HCT116 (cell line): ENCODE data around the gene EHD3. TPM values are rescaled to one million over a fixed set of nuclear protein-coding genes. Genes with fewer than 3 reads are reported as not detected.

Experiments
- ATAC-seq: fragments of 200-7000 bp; cut with Tn5 transposase; 2 replicates; pipeline ENCODE4 v1.9.1; 2020; ENCODE audit warnings: mild to moderate bottlenecking, moderate library complexity
- BruUV-seq: library from RNA; stranded (reverse); fragments of 400-500 nt; replicated peaks from 2 replicates; lab custom pipeline; 2021; lab: Mats Ljungman, UMichigan
- CTCF ChIA-PET: fragments of 300-600 bp; sonication (Branson Sonifier 250); formaldehyde crosslinking; loops from one replicate; lab custom pipeline; 2021; ENCODE audit warnings: antibody characterized with exemption; lab: Charles Lee
- POLR2A ChIA-PET: fragments of 300-600, 350-600 bp; sonication (Branson Sonifier 250); formaldehyde crosslinking; loops from one replicate; lab custom pipeline; 2021; ENCODE audit warnings: antibody characterized with exemption; lab: Charles Lee
- RAD21 ChIA-PET, 2 experiments: fragments of 300-600 bp; sonication (Branson Sonifier 250); formaldehyde crosslinking; loops; one replicate each; lab custom pipeline; 2023; ENCODE audit warnings: low total read pairs in 2 of 2; ENCODE audit not compliant: uncharacterized antibody in 2 of 2, unreplicated experiment in 2 of 2, low non-redundant PET in 1 of 2; lab: Charles Lee
- DNase-seq: peaks from one replicate; pipeline ENCODE4 v3.0.0-alpha.2; 2010; ENCODE audit warnings: low read depth, low spot score
- H2AFZ ChIP-seq: fragments of 200-600 bp; shearing (Covaris generic), sonication (generic); 2 replicates; pipeline ENCODE4 v1.6.1; 2017; ENCODE audit warnings: low read depth, mixed run types, mixed read lengths, antibody characterized with exemption, low read length; ENCODE audit not compliant: poor library complexity, severe bottlenecking
- H3K27ac ChIP-seq: 2 replicates; pipeline ENCODE4 v1.5.1; 2012; ENCODE audit warnings: low read depth, low read length
- H3K27me3 ChIP-seq: fragments of 200-600 bp; sonication (generic); 2 replicates; pipeline ENCODE4 v1.6.1; 2016; ENCODE audit warnings: mixed run types, low read length, mixed read lengths; ENCODE audit not compliant: insufficient read depth
- H3K36me3 ChIP-seq, 2 experiments: fragments of 200-500 bp in 1 of 2; fragments of 200-600 bp in 1 of 2; sonication (Bioruptor generic) in 1 of 2; sonication (generic) in 1 of 2; 2 replicates each; pipeline versions ENCODE4 v1.5.1 to v1.6.1; 2014 to 2016; ENCODE audit warnings: low read length in 2 of 2, inconsistent platforms in 1 of 2, mixed read lengths in 1 of 2, mixed run types in 1 of 2; ENCODE audit not compliant: insufficient read depth in 2 of 2, control insufficient read depth in 1 of 2
- H3K4me1 ChIP-seq, 2 experiments: fragments of 200-600 bp in 1 of 2; sonication (generic) in 1 of 2; 2 replicates each; pipeline versions ENCODE4 v1.5.1 to v1.6.1; 2012 to 2017; ENCODE audit warnings: low read length in 2 of 2, inconsistent platforms in 1 of 2, mild to moderate bottlenecking in 1 of 2, mixed read lengths in 1 of 2, mixed run types in 1 of 2, moderate library complexity in 1 of 2; ENCODE audit not compliant: insufficient read depth in 2 of 2, control insufficient read depth in 1 of 2
- H3K4me2 ChIP-seq: fragments of 200-600 bp; sonication (generic); 2 replicates; pipeline ENCODE4 v1.6.1; 2017; ENCODE audit warnings: mixed run types, low read length, mixed read lengths
- H3K4me3 ChIP-seq, 2 experiments: fragments of 200-600 bp in 1 of 2; sonication (generic) in 1 of 2; replicated peaks in 1 of 2; 2 replicates each; pipeline ENCODE4 v1.5.1; 2011 to 2016; ENCODE audit warnings: low read length in 2 of 2, control low read depth in 1 of 2, low read depth in 1 of 2, mild to moderate bottlenecking in 1 of 2, mixed read lengths in 1 of 2, mixed run types in 1 of 2
- H3K79me2 ChIP-seq: fragments of 200-600 bp; sonication (generic); 2 replicates; pipeline ENCODE4 v1.6.1; 2017; ENCODE audit warnings: mild to moderate bottlenecking, mixed run types, low read length, moderate library complexity, mixed read lengths; ENCODE audit not compliant: insufficient read depth
- H3K9ac ChIP-seq: fragments of 200-600 bp; sonication (generic); 2 replicates; pipeline ENCODE4 v1.6.1; 2016; ENCODE audit warnings: low read length, mixed read lengths
- H3K9me2 ChIP-seq: fragments of 200-600 bp; sonication (generic), shearing (Covaris generic); 2 replicates; pipeline ENCODE4 v1.6.1; 2017; ENCODE audit warnings: mixed run types, mild to moderate bottlenecking, moderate library complexity; ENCODE audit not compliant: insufficient read depth
- H3K9me3 ChIP-seq, 2 experiments: fragments of 200-500 bp in 1 of 2; fragments of 200-600 bp in 1 of 2; sonication (Bioruptor generic) in 1 of 2; sonication (generic) in 1 of 2; 2 replicates each; pipeline ENCODE4 v1.6.1; 2014 to 2017; ENCODE audit warnings: low read length in 2 of 2, mixed read lengths in 2 of 2, inconsistent platforms in 1 of 2, low read depth in 1 of 2, mild to moderate bottlenecking in 1 of 2, mixed run types in 1 of 2, moderate library complexity in 1 of 2; ENCODE audit not compliant: control insufficient read depth in 1 of 2, insufficient read depth in 1 of 2
- H4K20me1 ChIP-seq: fragments of 200-600 bp; sonication (generic), shearing (Covaris generic); 2 replicates; pipeline ENCODE4 v1.6.1; 2017; ENCODE audit warnings: mixed run types, mild to moderate bottlenecking, moderate library complexity; ENCODE audit not compliant: insufficient read depth
- CEBPB ChIP-seq: IDR thresholded peaks from 2 replicates; pipeline ENCODE4 v1.6.1; 2012; ENCODE audit warnings: low read depth
- EZH2 ChIP-seq: fragments of 200-600 bp; sonication (generic); IDR thresholded peaks from 2 replicates; pipeline ENCODE4 v1.6.1; 2017; ENCODE audit warnings: antibody characterized with exemption, mixed run types
- EZH2phosphoT487 ChIP-seq: fragments of 200-600 bp; IDR thresholded peaks from 2 replicates; pipeline ENCODE4 v1.6.1; 2018; ENCODE audit warnings: antibody characterized with exemption, borderline replicate concordance
- FOSL1 ChIP-seq: IDR thresholded peaks from 2 replicates; pipeline ENCODE4 v1.6.1; 2012; ENCODE audit warnings: low read depth
- POLR2A ChIP-seq: IDR thresholded peaks from 2 replicates; pipeline ENCODE4 v1.7.0; 2011; ENCODE audit warnings: borderline replicate concordance; ENCODE audit not compliant: insufficient read depth, insufficient read length; ENCODE audit errors: extremely low read depth
- RAD21 ChIP-seq: IDR thresholded peaks from 2 replicates; pipeline ENCODE4 v1.6.1; 2012; ENCODE audit warnings: low read depth, mild to moderate bottlenecking
- SIN3A ChIP-seq: IDR thresholded peaks from 2 replicates; pipeline ENCODE4 v1.6.1; 2012; ENCODE audit warnings: low read depth
- SP1 ChIP-seq: IDR thresholded peaks from 2 replicates; pipeline ENCODE4 v1.6.1; 2012; ENCODE audit warnings: low read depth
- SRF ChIP-seq: IDR thresholded peaks from 2 replicates; pipeline ENCODE4 v1.6.1; 2012; ENCODE audit warnings: low read depth
- TCF7L2 ChIP-seq: IDR thresholded peaks from 2 replicates; pipeline ENCODE4 v1.7.0; 2011; ENCODE audit warnings: borderline replicate concordance, inconsistent platforms; ENCODE audit not compliant: insufficient read depth, insufficient read length; ENCODE audit errors: extremely low read depth
- YY1 ChIP-seq: IDR thresholded peaks from 2 replicates; pipeline ENCODE4 v1.6.1; 2011; ENCODE audit warnings: low read length, low read depth, moderate library complexity, mild to moderate bottlenecking; ENCODE audit not compliant: insufficient replicate concordance; ENCODE audit errors: extremely low read depth
- ZFX ChIP-seq: fragments of 450-650 bp; IDR thresholded peaks from 2 replicates; pipeline ENCODE4 v1.6.1; 2017
- ZNF274 ChIP-seq: fragments of 200-500 bp; sonication (Bioruptor generic); IDR thresholded peaks from 2 replicates; pipeline ENCODE4 v1.6.1; 2014; ENCODE audit warnings: mild to moderate bottlenecking, low read depth, low read length, inconsistent platforms
- intact Hi-C: fragments of 100-400 bp; cut with micrococcal nuclease; formaldehyde crosslinking; loops from 2 replicates; pipeline ENCODE4 v1.10.0; 2022
- total RNA-seq: library from RNA; stranded (reverse); gene quantifications from one replicate; pipeline ENCODE4 v1.2.1, GENCODE V29; 2021; ENCODE audit not compliant: unreplicated experiment
- TF ChIP-seq, protein P1 (sequence below), 3 experiments: fragments of 200-600 bp in 1 of 3; sonication (generic) in 1 of 3; IDR thresholded peaks in 2 of 3; conservative IDR thresholded peaks in 1 of 3; 2 replicates each; pipeline ENCODE4 v1.5.1; 2012 to 2017; ENCODE audit warnings: low read depth in 2 of 3, low read length in 2 of 3, antibody characterized with exemption in 1 of 3, borderline replicate concordance in 1 of 3, control low read depth in 1 of 3, mild to moderate bottlenecking in 1 of 3, mixed read lengths in 1 of 3, mixed run types in 1 of 3, moderate library complexity in 1 of 3; ENCODE audit not compliant: insufficient read depth in 1 of 3
- TF ChIP-seq, protein P2 (sequence below): IDR thresholded peaks from 2 replicates; pipeline ENCODE4 v1.6.1; 2012; ENCODE audit warnings: low read depth
- TF ChIP-seq, protein P3 (sequence below): IDR thresholded peaks from 2 replicates; pipeline ENCODE4 v1.6.1; 2012
- TF ChIP-seq, protein P4 (sequence below): IDR thresholded peaks from 2 replicates; pipeline ENCODE4 v1.6.1; 2012

Gene EHD3
- total RNA-seq, 1 experiment from 2014 or later = not detected

DNA sequence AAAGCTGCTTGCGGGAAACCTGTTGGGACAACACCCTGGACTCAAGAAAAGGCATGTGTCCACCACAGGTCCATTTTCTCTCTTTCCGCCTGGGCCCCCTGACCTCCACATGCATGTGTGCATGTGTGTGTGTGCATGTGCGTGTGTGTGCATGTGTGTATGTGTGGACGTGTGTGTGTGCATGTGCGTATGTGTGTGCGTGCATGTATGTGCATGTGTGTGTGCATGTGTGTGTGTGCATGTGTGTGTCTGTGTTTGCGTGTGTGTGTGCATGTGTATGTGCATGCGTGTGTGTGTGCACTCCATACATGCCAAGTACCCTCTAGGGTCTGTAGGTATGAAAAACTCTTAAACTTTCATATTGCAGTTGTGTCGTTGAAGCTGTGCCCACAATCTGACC, 33.0 kb upstream of the EHD3 start:
- POLR2A ChIA-PET = no interaction called here
- Histone ChIP-seq H3K79me2 (no peaks in the 10 kb centered on the region), H3K4me2 (no peak overlapping the region), H3K36me3 (no peaks in the 10 kb centered on the region), H3K9me2 (no peaks in the 10 kb centered on the region), H2AFZ (no peak overlapping the region), H3K4me1 (no peaks in the 10 kb centered on the region), H3K9ac (no peak overlapping the region), H4K20me1 (no peaks in the 10 kb centered on the region), H3K27ac (no peak overlapping the region), H3K27me3 (peaks cover 19% of the 10 kb centered on the region; the same call in 1 of the 2 replicates), H3K4me3 (no peak overlapping the region), H3K9me3 (no peaks in the 10 kb centered on the region)
- CTCF ChIA-PET = no interaction called here
- ATAC-seq (no peak), DNase-seq (no peak)
- TF ChIP-seq FOSL1 (no peak), SRF (no peak), SP1 (no peak), POLR2A (no peak), EZH2 (no peak), ZNF274 (no peak), ZFX (no peak), SIN3A (no peak), YY1 (no peak), TCF7L2 (no peak), RAD21 (no peak), EZH2phosphoT487 (no peak), CEBPB (no peak)
- TF ChIP-seq, protein P1, sequence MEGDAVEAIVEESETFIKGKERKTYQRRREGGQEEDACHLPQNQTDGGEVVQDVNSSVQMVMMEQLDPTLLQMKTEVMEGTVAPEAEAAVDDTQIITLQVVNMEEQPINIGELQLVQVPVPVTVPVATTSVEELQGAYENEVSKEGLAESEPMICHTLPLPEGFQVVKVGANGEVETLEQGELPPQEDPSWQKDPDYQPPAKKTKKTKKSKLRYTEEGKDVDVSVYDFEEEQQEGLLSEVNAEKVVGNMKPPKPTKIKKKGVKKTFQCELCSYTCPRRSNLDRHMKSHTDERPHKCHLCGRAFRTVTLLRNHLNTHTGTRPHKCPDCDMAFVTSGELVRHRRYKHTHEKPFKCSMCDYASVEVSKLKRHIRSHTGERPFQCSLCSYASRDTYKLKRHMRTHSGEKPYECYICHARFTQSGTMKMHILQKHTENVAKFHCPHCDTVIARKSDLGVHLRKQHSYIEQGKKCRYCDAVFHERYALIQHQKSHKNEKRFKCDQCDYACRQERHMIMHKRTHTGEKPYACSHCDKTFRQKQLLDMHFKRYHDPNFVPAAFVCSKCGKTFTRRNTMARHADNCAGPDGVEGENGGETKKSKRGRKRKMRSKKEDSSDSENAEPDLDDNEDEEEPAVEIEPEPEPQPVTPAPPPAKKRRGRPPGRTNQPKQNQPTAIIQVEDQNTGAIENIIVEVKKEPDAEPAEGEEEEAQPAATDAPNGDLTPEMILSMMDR (IDR thresholded peaks at IDR 0.05 in 2 of 3, conservative IDR thresholded peaks at IDR 0.05 in 1 of 3; ENCODE audit: borderline replicate concordance in 1 of 3, insufficient read depth in 1 of 3, low read depth in 2 of 3, low read length in 2 of 3) = no peak
- TF ChIP-seq, protein P2, sequence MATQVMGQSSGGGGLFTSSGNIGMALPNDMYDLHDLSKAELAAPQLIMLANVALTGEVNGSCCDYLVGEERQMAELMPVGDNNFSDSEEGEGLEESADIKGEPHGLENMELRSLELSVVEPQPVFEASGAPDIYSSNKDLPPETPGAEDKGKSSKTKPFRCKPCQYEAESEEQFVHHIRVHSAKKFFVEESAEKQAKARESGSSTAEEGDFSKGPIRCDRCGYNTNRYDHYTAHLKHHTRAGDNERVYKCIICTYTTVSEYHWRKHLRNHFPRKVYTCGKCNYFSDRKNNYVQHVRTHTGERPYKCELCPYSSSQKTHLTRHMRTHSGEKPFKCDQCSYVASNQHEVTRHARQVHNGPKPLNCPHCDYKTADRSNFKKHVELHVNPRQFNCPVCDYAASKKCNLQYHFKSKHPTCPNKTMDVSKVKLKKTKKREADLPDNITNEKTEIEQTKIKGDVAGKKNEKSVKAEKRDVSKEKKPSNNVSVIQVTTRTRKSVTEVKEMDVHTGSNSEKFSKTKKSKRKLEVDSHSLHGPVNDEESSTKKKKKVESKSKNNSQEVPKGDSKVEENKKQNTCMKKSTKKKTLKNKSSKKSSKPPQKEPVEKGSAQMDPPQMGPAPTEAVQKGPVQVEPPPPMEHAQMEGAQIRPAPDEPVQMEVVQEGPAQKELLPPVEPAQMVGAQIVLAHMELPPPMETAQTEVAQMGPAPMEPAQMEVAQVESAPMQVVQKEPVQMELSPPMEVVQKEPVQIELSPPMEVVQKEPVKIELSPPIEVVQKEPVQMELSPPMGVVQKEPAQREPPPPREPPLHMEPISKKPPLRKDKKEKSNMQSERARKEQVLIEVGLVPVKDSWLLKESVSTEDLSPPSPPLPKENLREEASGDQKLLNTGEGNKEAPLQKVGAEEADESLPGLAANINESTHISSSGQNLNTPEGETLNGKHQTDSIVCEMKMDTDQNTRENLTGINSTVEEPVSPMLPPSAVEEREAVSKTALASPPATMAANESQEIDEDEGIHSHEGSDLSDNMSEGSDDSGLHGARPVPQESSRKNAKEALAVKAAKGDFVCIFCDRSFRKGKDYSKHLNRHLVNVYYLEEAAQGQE = no peak
- TF ChIP-seq, protein P3, sequence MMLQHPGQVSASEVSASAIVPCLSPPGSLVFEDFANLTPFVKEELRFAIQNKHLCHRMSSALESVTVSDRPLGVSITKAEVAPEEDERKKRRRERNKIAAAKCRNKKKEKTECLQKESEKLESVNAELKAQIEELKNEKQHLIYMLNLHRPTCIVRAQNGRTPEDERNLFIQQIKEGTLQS = no peak
- TF ChIP-seq, protein P4, sequence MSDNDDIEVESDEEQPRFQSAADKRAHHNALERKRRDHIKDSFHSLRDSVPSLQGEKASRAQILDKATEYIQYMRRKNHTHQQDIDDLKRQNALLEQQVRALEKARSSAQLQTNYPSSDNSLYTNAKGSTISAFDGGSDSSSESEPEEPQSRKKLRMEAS = no peak
- intact Hi-C loops = no loop called here
- BruUV-seq = no TSS peak
- RAD21 ChIA-PET = no interaction called here
